Measurements from ENCODE around the gene SBNO2.

Gene SBNO2

GRCh38 chr19:1150333-1151036 lies 23.6 kb downstream of the SBNO2 start:
- WGBS (ENCODE audit: insufficient coverage): 99% methylated on average over 32 of the region's 33 CpGs
- no peak overlapping the region for H3K4me3 ChIP-seq (ENCODE audit: control insufficient read depth in 1 of 7, extremely low read depth in 1 of 7, insufficient read depth in 4 of 7, low read depth in 2 of 7, low read length in 6 of 7)
- no peak for DNase-seq
- H3K27ac ChIP-seq (ENCODE audit: insufficient read depth in 1 of 2, low read depth in 1 of 2, low read length in 2 of 2, poor library complexity in 1 of 2, severe bottlenecking in 2 of 2): no peak overlapping the region
- CTCF ChIA-PET: no interaction called here
- no peaks in the 10 kb centered on the region for H3K27me3 ChIP-seq (replicated peaks in 2 of 5; ENCODE audit: control insufficient read depth in 4 of 5, insufficient read depth in 5 of 5, low read length in 4 of 5)
- no peaks in the 10 kb centered on the region for H3K4me1 ChIP-seq (ENCODE audit: control extremely low read depth in 1 of 4, control insufficient read depth in 4 of 4, insufficient read depth in 4 of 4, low read length in 3 of 4)
- no peaks in the 10 kb centered on the region for H3K9me3 ChIP-seq (ENCODE audit: control extremely low read depth in 1 of 5, control insufficient read depth in 4 of 5, insufficient read depth in 2 of 5, low read depth in 1 of 5, low read length in 4 of 5)
- H3K36me3 ChIP-seq (ENCODE audit: control insufficient read depth in 4 of 4, insufficient read depth in 4 of 4, low read length in 3 of 4): peaks cover 2 to 56% (median 33%) of the 10 kb centered on the region in 4 experiments
- POLR2A ChIA-PET: no interaction called here

GRCh38 chr19:1149259-1150045 lies 24.6 kb downstream of the SBNO2 start:
- Histone ChIP-seq H3K4me3 (ENCODE audit: control insufficient read depth in 1 of 7, extremely low read depth in 1 of 7, insufficient read depth in 4 of 7, low read depth in 2 of 7, low read length in 6 of 7) (no peak overlapping the region), H3K9me3 (ENCODE audit: control extremely low read depth in 1 of 5, control insufficient read depth in 4 of 5, insufficient read depth in 2 of 5, low read depth in 1 of 5, low read length in 4 of 5) (no peaks in the 10 kb centered on the region), H3K27ac (ENCODE audit: insufficient read depth in 1 of 2, low read depth in 1 of 2, low read length in 2 of 2, poor library complexity in 1 of 2, severe bottlenecking in 2 of 2) (no peak overlapping the region), H3K4me1 (ENCODE audit: control extremely low read depth in 1 of 4, control insufficient read depth in 4 of 4, insufficient read depth in 4 of 4, low read length in 3 of 4) (no peaks in the 10 kb centered on the region), H3K27me3 (replicated peaks in 2 of 5; ENCODE audit: control insufficient read depth in 4 of 5, insufficient read depth in 5 of 5, low read length in 4 of 5) (no peaks in the 10 kb centered on the region), H3K36me3 (ENCODE audit: control insufficient read depth in 4 of 4, insufficient read depth in 4 of 4, low read length in 3 of 4) (peaks cover 2 to 61% (median 33%) of the 10 kb centered on the region in 4 experiments)
- ChIA-PET POLR2A (no interaction called here), CTCF (interaction anchor here (0.9 kb wide), 1 partner anchor 16 kb away, joined by 4 read pairs; no protein-coding TSS in a partner anchor)
- no peak for DNase-seq
- 93% methylated on average over 29 of the region's 39 CpGs for WGBS (ENCODE audit: insufficient coverage)

- Histone ChIP-seq H3K4me3 (ENCODE audit: control insufficient read depth in 1 of 7, extremely low read depth in 1 of 7, insufficient read depth in 4 of 7, low read depth in 2 of 7, low read length in 6 of 7) (no peak overlapping the region), H3K9me3 (ENCODE audit: control extremely low read depth in 1 of 5, control insufficient read depth in 4 of 5, insufficient read depth in 2 of 5, low read depth in 1 of 5, low read length in 4 of 5) (no peaks in the 10 kb centered on the region), H3K36me3 (ENCODE audit: control insufficient read depth in 4 of 4, insufficient read depth in 4 of 4, low read length in 3 of 4) (peaks cover 2 to 62% (median 41%) of the 10 kb centered on the region in 4 experiments), H3K27ac (ENCODE audit: insufficient read depth in 1 of 2, low read depth in 1 of 2, low read length in 2 of 2, poor library complexity in 1 of 2, severe bottlenecking in 2 of 2) (no peak overlapping the region), H3K4me1 (ENCODE audit: control extremely low read depth in 1 of 4, control insufficient read depth in 4 of 4, insufficient read depth in 4 of 4, low read length in 3 of 4) (no peaks in the 10 kb centered on the region), H3K27me3 (replicated peaks in 2 of 5; ENCODE audit: control insufficient read depth in 4 of 5, insufficient read depth in 5 of 5, low read length in 4 of 5) (no peaks in the 10 kb centered on the region)
- WGBS (ENCODE audit: insufficient coverage): 91% methylated on average over 11 of the region's 15 CpGs
- CTCF ChIA-PET: no interaction called here
- POLR2A ChIA-PET: interaction anchor here (0.6 kb wide), 2 partner anchors 9 to 16 kb away, joined by 3 read pairs; no protein-coding TSS in a partner anchor
- DNase-seq: no peak
Observed at GRCh38 chr19:1147934-1148549, 26.0 kb downstream of the SBNO2 start.

GRCh38 chr19:1146858-1147780 lies 26.9 kb downstream of the SBNO2 start:
- no peak overlapping the region for H3K4me3 ChIP-seq (ENCODE audit: control insufficient read depth in 1 of 7, extremely low read depth in 1 of 7, insufficient read depth in 4 of 7, low read depth in 2 of 7, low read length in 6 of 7)
- H3K9me3 ChIP-seq (ENCODE audit: control extremely low read depth in 1 of 5, control insufficient read depth in 4 of 5, insufficient read depth in 2 of 5, low read depth in 1 of 5, low read length in 4 of 5): no peaks in the 10 kb centered on the region
- peaks cover 2 to 57% (median 41%) of the 10 kb centered on the region in 4 experiments for H3K36me3 ChIP-seq (ENCODE audit: control insufficient read depth in 4 of 4, insufficient read depth in 4 of 4, low read length in 3 of 4)
- 95% methylated on average over 29 of the region's 38 CpGs for whole genome bisulfite sequencing (ENCODE audit: insufficient coverage)
- DNase-seq: no peak
- H3K27ac ChIP-seq (ENCODE audit: insufficient read depth in 1 of 2, low read depth in 1 of 2, low read length in 2 of 2, poor library complexity in 1 of 2, severe bottlenecking in 2 of 2): no peak overlapping the region
- H3K4me1 ChIP-seq (ENCODE audit: control extremely low read depth in 1 of 4, control insufficient read depth in 4 of 4, insufficient read depth in 4 of 4, low read length in 3 of 4): no peaks in the 10 kb centered on the region
- no peaks in the 10 kb centered on the region for H3K27me3 ChIP-seq (replicated peaks in 2 of 5; ENCODE audit: control insufficient read depth in 4 of 5, insufficient read depth in 5 of 5, low read length in 4 of 5)
- ChIA-PET POLR2A (interaction anchor here (0.6 to 1.0 kb wide), 2 partner anchors 11 to 17 kb away, joined by 3 to 5 read pairs; no protein-coding TSS in a partner anchor), CTCF (no interaction called here)

- ChIA-PET POLR2A (no interaction called here), CTCF (no interaction called here)
Observed at GRCh38 chr19:1146412-1146699, 27.7 kb downstream of the SBNO2 start.

GRCh38 chr19:1145635-1146411 lies 28.2 kb downstream of the SBNO2 start:
- H3K27ac ChIP-seq (ENCODE audit: insufficient read depth in 1 of 2, low read depth in 1 of 2, low read length in 2 of 2, poor library complexity in 1 of 2, severe bottlenecking in 2 of 2): no peak overlapping the region
- ChIA-PET POLR2A (no interaction called here), CTCF (no interaction called here)
- peaks cover under 1 to 49% (median 33%) of the 10 kb centered on the region in 4 experiments for H3K36me3 ChIP-seq (ENCODE audit: control insufficient read depth in 4 of 4, insufficient read depth in 4 of 4, low read length in 3 of 4)
- no peak overlapping the region for H3K4me3 ChIP-seq (ENCODE audit: control insufficient read depth in 1 of 7, extremely low read depth in 1 of 7, insufficient read depth in 4 of 7, low read depth in 2 of 7, low read length in 6 of 7)
- H3K27me3 ChIP-seq (replicated peaks in 2 of 5; ENCODE audit: control insufficient read depth in 4 of 5, insufficient read depth in 5 of 5, low read length in 4 of 5): no peaks in the 10 kb centered on the region
- no peak for DNase-seq
- no peaks in the 10 kb centered on the region for H3K9me3 ChIP-seq (ENCODE audit: control extremely low read depth in 1 of 5, control insufficient read depth in 4 of 5, insufficient read depth in 2 of 5, low read depth in 1 of 5, low read length in 4 of 5)
- 97% methylated on average over 26 of the region's 26 CpGs for WGBS (ENCODE audit: insufficient coverage)
- H3K4me1 ChIP-seq (ENCODE audit: control extremely low read depth in 1 of 4, control insufficient read depth in 4 of 4, insufficient read depth in 4 of 4, low read length in 3 of 4): no peaks in the 10 kb centered on the region

More at GRCh38 chr19:1146412-1146699, 27.7 kb downstream of the SBNO2 start:
- 97% methylated on average over 9 of the region's 13 CpGs for WGBS (ENCODE audit: insufficient coverage)
- Histone ChIP-seq H3K27me3 (replicated peaks in 2 of 5; ENCODE audit: control insufficient read depth in 4 of 5, insufficient read depth in 5 of 5, low read length in 4 of 5) (no peaks in the 10 kb centered on the region), H3K4me3 (ENCODE audit: control insufficient read depth in 1 of 7, extremely low read depth in 1 of 7, insufficient read depth in 4 of 7, low read depth in 2 of 7, low read length in 6 of 7) (no peak overlapping the region), H3K9me3 (ENCODE audit: control extremely low read depth in 1 of 5, control insufficient read depth in 4 of 5, insufficient read depth in 2 of 5, low read depth in 1 of 5, low read length in 4 of 5) (no peaks in the 10 kb centered on the region), H3K36me3 (ENCODE audit: control insufficient read depth in 4 of 4, insufficient read depth in 4 of 4, low read length in 3 of 4) (peaks cover 2 to 53% (median 37%) of the 10 kb centered on the region in 4 experiments), H3K27ac (ENCODE audit: insufficient read depth in 1 of 2, low read depth in 1 of 2, low read length in 2 of 2, poor library complexity in 1 of 2, severe bottlenecking in 2 of 2) (no peak overlapping the region), H3K4me1 (ENCODE audit: control extremely low read depth in 1 of 4, control insufficient read depth in 4 of 4, insufficient read depth in 4 of 4, low read length in 3 of 4) (no peaks in the 10 kb centered on the region)
- no peak for DNase-seq
